ENCODE results near the gene MAG. TPM values are rescaled to one million over a fixed set of nuclear protein-coding genes. Genes with fewer than 3 reads are reported as not detected.

Gene MAG
- total and polyA plus RNA-seq, 9 of the 15 experiments (the other 6 are each of a cell fraction or from before 2014, with no cell fraction given): 0.11 to 10.0 (median 1.6) TPM

DNA sequence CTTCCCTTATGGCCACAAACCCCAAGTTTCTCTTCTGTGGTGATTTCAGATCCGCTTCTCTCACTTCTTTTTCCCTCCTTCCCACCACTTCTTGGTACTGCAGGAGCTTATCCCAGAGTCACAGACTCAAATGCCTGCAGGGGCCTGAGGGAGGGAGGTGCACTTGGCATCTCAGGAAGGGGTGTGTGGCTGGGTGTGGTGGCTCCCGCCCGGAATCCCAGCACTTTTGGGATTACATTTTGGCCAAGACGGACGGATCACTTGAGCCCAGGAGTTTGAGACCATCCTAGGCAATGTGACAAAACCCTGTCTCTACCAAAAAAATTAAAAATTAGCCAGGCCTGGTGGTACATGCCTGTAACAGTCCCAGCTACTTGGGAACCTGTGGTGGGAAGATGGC is 17.6 kb upstream of the MAG start (continued):
- TF ChIP-seq ZNF24 (IDR thresholded peaks at IDR 0.05) (no peak), KAT8 (IDR thresholded peaks at IDR 0.05; ENCODE audit: low read depth) (no peak)

DNA sequence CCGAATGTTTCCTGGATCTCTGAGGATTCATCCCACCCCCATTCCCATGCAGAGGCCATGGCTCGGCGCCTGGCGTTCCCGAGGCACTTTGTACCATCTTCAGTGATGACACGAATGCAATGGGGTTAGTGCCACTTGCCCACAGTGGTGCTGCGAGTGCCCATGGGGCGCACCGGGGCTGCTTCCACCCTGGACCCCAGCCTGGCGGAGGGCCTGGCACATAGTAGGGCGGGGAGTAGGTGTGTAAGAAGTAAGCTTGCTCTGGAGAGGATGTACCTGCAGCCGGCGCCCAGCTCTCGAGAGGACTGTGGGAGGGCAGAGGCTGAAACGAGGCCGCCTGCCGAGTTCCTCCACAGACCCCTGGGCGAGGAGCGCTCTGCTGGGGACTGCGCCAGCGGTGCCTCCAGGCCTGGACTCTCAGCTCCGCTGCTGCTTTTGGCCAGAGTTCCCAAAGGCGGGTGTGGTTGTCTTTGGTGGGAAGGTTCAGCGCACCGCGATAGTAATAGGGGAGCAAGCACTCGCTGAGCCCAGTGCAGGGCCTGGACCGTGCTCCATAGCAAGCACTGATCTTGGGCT is 15.2 kb upstream of the MAG start:
- no TSS peak for BruUV-seq (replicated peaks)
- Histone ChIP-seq H3K27ac (ENCODE audit: extremely low read depth, low read depth, low read length) (no peak overlapping the region), H3K9ac (ENCODE audit: insufficient read depth in 1 of 2, low read depth in 2 of 2, low read length in 2 of 2) (no peak overlapping the region; a peak in 1 of 4 replicates), H3K27me3 (ENCODE audit: control insufficient read depth in 2 of 2, insufficient read depth in 2 of 2, low read length in 2 of 2) (no peaks in the 10 kb centered on the region), H3K36me3 (ENCODE audit: control insufficient read depth, insufficient read depth, low read length) (peaks cover 54% of the 10 kb centered on the region; the same call in 1 of the 3 replicates), H2AFZ (ENCODE audit: low read depth, low read length) (no peak overlapping the region), H3K4me1 (replicated peaks in 1 of 2; ENCODE audit: control insufficient read depth in 2 of 2, insufficient read depth in 2 of 2, low read length in 2 of 2) (peaks cover 2 to 39% of the 10 kb centered on the region in 2 experiments; a peak in 4 of 5 replicates), H3K9me3 (replicated peaks; ENCODE audit: control insufficient read depth, insufficient read depth, low read depth, low read length) (no peaks in the 10 kb centered on the region), H3K79me2 (ENCODE audit: control insufficient read depth, insufficient read depth, low read length) (no peaks in the 10 kb centered on the region), H4K20me1 (replicated peaks; ENCODE audit: control insufficient read depth, insufficient read depth, low read length) (no peaks in the 10 kb centered on the region), H3K4me3 (no peak overlapping the region), H3K9me1 (ENCODE audit: control insufficient read depth, insufficient read depth, low read length) (no peaks in the 10 kb centered on the region), H3K4me2 (ENCODE audit: insufficient read depth, low read length) (no peak overlapping the region)
- DNase-seq (ENCODE audit: extremely low read depth in 1 of 4, low spot score in 3 of 4) (no peak), FAIRE-seq (no peak), ATAC-seq (no peak)
- in situ Hi-C loops (cut with MboI) (loop anchor here (10.0 kb wide), 2 partner anchors 58 to 188 kb away; no protein-coding TSS in a partner anchor), intact Hi-C loops (cut with micrococcal nuclease) (no loop called here)
- WGBS (ENCODE audit: insufficient coverage, low coverage, missing lambda C conversion rate): 92% methylated on average over 19 of the region's 28 CpGs
- CTCF ChIA-PET (ENCODE audit: low intra/inter-chr PET ratio): no interaction called here
- TF ChIP-seq FOXJ2 (tag; IDR thresholded peaks at IDR 0.05) (no peak), HNRNPH1 (optimal IDR thresholded peaks at IDR 0.05; ENCODE audit: low read depth, low read length) (no peak), ILK (tag; IDR thresholded peaks at IDR 0.05; ENCODE audit: borderline replicate concordance, low read depth) (no peak), ZNF184 (CRISPR knock-in tag; IDR thresholded peaks at IDR 0.05) (no peak), SIX5 (IDR thresholded peaks at IDR 0.05; ENCODE audit: borderline replicate concordance in 1 of 2, insufficient read depth in 1 of 2, low read depth in 1 of 2, low read length in 2 of 2) (no peak), RBFOX2 (IDR thresholded peaks at IDR 0.05; ENCODE audit: low read depth, low read length) (peak; percentile 10; the same call in 1 of the 2 replicates), SREBF1 (IDR thresholded peaks at IDR 0.05; ENCODE audit: borderline replicate concordance, low read depth, low read length) (no peak), RAD51 (IDR thresholded peaks at IDR 0.05; ENCODE audit: borderline replicate concordance, low read depth) (no peak), ZKSCAN1 (IDR thresholded peaks at IDR 0.05; ENCODE audit: low read depth, low read length) (peak; percentile 68)
- TF ChIP-seq, protein P1, sequence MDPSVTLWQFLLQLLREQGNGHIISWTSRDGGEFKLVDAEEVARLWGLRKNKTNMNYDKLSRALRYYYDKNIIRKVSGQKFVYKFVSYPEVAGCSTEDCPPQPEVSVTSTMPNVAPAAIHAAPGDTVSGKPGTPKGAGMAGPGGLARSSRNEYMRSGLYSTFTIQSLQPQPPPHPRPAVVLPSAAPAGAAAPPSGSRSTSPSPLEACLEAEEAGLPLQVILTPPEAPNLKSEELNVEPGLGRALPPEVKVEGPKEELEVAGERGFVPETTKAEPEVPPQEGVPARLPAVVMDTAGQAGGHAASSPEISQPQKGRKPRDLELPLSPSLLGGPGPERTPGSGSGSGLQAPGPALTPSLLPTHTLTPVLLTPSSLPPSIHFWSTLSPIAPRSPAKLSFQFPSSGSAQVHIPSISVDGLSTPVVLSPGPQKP (CRISPR knock-in tag; IDR thresholded peaks at IDR 0.05): no peak
- POLR2A ChIA-PET: interaction anchor here (0.6 to 2.3 kb wide), 4 partner anchors 11 to 20 kb away, joined by 3 to 10 read pairs (median 4); partner anchors contain the start of gene MAG

All from K562 (cell line).